Stimulated activated CD8-positive, alpha-beta memory T cell treated with anti-CD3 and anti-CD28 coated beads, Interleukin-4, amount 100 ng/mL, for 48 hours (primary cell): ENCODE measurements around the gene NRXN2.
A peak's percentile ranks its signal among the peaks of the same experiment; 100 is the strongest.
"Not testable (repeated sequence)": the region's sequence is repeated elsewhere in the genome, so short reads cannot be mapped to it uniquely, and the experiment has no call there.

Source experiments
- DNase-seq: peaks from one replicate; pipeline ENCODE4 v3.0.0-alpha.2; 2020

Gene NRXN2

DNA sequence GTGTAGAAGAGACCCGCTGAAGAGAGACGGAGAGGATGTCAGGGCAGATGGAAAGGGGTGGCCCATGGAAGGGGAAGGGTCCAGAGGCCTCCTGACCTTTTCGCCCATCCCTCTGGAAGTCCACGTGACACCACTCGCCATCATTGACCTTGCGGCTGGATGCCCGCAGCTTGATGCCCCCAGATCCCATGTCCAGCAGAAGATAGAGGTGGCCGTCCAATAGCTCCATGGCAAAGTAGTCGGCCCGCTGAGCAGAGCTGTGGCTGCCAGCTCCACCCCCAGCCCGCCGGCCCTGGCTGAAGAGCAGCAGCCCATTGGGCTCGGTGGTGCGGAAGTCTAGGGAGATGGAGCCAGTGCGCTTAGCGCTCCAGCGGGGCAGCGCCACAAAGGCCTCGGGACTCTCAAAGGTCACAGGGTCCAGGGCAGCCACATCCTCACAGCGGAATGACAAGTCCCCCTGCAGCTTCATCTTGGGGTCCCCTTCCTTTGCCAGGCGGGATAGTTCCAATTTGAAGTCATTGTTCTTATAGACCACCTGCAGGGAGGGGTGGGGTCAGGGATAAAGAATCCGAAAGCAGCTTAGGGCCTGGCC is 55.7 kb downstream of the NRXN2 start:
- DNase-seq, result no peak

DNA sequence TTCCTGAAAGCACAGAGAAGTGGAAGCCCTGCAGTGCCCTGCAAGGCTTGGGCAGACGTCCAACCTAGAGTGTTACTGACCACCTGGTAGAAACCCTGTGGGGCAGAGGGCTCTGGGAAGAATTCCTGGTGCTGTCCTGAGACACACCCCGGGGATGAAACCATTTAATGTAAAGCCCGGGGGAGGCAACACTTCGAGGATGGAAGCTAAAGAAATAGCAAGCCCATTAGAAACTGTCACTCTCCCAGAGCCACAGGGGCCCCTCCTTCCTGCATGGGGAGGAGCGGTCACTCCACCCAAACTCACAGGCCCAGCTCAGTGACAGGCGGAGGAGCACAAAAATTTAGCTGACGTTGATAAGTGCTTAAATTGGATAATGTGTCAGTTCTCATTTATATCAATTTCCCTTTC is 57.6 kb downstream of the NRXN2 start:
- no peak for DNase-seq

DNA sequence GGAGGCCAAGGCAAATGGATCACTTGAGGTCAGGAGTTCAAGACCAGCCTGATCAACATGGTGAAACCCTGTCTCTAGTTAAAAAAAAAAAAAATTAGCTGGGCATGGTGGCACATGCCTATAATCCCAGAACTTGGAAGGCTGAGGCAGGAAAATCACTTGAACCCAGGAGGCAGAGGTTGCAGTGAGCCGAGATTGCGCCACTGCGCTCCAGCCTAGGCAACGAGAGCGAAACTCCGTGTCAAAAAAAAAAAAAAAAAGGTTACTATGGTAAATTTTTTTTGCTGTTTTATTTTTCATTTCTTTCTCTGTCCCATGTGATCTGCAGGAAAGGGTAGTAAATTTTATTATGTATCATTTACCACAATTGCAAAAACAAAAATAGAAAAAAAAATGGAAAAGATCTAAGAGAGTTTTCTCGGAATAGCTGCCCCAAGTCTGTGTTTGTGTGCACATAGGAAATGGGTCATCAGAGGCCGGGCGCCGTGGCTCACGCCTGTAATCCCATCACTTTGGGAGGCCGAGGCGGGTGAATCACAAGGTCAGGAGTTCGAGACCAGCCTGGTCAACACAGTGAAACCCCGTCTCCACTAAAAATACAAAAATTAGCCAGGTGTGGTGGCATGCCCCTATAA is 58.6 kb downstream of the NRXN2 start:
- not testable (repeated sequence) for DNase-seq

DNA sequence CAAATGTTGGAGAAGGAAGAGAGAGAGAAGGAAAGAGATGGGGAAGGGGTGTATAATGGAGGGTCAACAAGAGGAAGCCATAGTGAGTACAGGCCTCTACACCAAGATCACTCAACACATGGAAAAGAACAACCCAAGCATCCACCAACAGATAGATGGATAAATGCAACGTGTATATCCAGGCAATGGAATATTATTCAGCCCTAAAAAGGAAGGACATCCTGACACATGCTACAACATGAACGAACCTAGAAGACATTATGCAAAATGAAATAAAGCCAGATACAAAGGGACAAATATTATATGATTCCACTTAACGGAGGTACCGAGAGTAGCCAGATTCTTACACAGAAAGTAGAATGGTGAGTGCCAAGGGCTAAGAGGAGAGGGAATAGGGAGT is 59.3 kb downstream of the NRXN2 start:
- DNase-seq, result no peak

DNA sequence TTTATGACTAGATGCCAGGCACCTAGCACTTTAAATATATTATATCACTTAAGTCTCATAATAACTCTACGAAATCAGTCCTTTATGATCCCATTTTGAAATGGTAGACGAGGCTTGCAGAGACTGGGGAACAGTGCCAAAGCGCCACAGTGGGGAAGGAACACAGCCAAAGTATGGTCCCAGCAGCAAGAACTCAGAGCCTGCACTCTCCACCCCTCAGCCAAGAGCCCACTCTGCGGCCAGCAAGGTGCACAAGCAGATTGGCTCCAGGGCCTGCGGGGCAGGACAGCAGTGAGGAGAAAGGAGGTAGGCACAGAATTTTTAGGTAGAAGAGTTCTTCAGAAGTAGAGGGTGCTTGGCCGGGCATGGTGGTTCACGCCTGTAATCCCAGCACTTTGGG is 61.4 kb downstream of the NRXN2 start:
- DNase-seq, result no peak

DNA sequence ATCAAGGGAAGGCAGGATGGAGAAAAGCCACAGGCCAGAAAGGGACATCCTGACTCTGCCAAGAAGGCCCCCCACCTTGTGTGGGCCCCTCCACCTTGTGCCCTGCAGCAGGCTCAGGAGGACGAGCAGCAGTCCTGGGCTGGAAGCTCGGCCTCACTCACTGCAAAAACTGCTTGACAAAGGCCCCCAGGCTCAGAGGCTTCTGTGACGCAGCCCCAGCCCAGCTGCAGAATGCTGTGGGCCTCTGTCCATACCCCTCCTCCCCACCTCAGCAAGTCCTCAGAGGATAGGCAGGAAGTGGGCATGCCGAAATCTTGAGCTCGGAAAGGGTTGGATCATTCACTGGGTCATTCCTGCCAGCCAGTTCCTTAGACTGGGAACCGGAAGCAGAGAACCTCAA is 61.9 kb downstream of the NRXN2 start:
- DNase-seq, result no peak

DNA sequence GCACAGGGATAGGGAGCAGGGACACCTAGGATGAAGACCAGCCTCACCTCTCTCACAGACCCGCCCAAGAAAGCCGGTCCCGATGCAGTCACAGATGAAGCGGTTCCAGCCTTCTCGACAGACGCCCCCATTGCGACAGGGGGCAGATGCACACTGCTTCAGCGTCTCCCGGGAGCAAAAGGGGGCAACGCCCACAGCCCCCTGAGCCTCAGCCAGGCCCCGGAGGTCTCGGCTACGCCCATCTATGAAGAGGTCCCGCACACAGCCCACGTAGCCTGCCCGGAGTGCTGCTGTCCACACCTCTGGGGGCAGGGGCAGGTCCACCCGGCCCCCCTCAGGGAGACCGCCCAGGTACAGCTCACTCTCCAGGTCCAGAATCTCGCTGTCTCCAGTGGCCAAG is 62.3 kb downstream of the NRXN2 start:
- no peak for DNase-seq

DNA sequence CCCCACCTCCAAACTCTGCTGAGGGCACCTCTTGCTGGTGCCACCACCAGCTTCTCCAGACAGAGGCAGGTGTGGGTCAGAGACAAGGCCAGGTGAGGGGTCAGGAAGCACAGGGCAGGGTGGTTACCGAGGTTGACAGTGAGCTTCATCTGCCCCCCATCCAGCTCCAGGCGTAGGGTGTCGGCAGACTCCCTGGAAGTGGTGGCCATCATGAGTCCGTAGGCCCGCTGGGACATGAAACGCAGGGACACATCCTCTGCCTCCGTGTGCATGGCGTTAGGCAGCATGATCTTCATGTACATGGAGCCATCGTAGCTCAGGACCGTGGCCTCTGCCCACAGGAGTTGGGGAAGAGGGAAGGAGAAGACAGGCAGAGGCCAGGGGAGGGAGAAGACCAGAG is 62.8 kb downstream of the NRXN2 start:
- DNase-seq, result no peak

DNA sequence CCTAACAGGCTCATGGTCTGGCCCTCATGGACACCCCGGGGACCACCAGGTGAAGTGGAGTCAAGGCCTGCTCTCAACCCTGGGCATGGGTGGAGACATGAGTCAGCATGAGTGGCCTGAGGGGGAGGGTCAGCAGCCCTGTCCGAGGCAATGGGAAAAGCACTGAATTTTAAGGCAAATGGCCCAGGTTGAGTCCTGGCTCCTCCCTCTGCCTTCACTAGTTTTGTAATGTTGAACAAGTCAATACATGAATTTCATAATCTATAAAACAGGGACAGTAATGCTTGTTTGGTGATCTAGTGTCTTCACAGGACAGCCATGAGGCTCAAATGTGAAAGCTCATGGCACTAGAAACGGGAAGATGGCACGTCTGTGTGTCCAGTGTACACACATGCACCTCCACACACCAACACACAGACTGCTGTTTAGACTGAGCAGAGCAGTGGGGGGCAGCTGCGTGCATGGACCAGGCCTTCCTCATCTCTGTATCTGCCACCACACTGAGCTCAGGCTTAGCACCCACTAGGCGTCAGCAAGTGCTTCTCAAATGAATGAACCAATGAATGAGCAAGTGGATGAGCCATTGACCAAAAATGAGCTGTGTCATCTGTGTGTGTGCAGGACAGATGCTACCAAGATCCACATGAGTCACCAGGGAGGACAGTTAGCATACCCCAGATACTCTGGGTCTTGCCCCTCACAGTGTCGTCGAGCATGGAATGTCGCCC is 63.4 kb downstream of the NRXN2 start:
- no peak for DNase-seq

DNA sequence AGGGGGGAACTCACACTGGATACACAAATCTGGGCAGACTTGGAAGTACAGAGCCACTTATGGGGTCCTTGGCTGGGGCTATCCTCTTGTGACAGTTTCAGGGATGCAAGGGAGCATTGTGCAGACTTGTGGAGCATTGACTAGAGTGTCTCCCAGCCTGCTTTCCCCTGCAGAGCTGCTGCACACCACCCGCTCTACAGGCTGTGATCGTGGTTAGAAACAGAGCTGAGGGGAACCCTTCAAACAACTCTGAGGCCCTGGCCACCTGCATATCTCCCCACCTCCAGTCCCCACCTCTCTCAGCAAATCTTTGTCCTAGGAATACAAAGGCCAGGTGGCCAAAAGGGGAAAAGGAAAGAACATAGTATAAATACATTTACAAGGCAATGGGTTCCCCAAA is 64.7 kb downstream of the NRXN2 start:
- DNase-seq, result no peak

DNA sequence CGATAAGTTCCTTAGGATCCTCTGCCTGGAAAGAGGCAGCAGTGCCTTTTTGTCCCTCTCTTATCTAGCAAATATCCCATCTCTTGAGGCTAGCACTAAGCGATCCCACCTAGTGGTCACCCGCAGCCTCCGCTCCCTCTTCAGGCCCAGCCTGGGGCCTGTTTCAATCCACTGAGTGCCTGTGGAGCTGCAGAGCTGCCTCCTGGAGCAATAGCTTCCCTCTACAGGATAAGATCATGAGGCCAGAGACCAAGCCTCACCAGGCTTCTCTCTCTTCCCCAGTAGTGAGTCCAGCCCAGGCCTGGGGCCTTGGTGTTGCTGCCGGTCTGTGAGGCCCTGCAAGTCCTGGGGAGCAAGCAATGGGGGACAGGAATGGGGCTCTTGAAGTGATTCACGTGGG is 66.1 kb downstream of the NRXN2 start:
- DNase-seq, result no peak

DNA sequence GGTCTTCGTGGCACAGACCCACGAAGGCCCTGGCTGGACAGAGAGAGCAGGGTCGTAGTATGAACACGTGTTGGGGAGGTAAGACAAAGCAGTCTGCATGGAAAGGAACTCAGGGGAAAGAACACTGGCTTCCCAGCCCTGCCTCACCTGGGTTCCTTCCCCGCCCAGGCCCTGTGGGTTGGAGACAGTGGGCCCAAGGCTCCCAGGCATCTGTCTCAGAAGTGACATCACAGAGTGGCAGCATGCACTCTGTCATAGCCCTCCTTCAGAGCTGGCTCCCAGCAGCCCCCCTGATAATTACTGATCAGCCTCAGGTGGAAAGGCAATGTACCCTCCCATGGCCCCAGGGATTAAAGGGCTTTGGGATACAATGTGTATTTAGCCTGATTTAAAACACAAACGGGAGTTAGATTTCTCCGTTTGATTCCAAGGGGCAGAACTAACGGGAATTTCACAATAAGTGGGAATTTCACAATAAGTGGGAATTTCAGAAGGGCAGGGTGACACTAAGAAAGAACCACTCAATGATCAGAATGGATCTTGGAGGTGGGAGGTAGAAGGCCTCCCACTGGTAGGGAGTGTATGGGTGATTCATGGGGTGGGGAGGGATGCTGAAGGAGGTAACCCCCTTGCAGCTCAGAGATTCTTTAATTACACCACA is 66.9 kb downstream of the NRXN2 start:
- DNase-seq, result no peak

DNA sequence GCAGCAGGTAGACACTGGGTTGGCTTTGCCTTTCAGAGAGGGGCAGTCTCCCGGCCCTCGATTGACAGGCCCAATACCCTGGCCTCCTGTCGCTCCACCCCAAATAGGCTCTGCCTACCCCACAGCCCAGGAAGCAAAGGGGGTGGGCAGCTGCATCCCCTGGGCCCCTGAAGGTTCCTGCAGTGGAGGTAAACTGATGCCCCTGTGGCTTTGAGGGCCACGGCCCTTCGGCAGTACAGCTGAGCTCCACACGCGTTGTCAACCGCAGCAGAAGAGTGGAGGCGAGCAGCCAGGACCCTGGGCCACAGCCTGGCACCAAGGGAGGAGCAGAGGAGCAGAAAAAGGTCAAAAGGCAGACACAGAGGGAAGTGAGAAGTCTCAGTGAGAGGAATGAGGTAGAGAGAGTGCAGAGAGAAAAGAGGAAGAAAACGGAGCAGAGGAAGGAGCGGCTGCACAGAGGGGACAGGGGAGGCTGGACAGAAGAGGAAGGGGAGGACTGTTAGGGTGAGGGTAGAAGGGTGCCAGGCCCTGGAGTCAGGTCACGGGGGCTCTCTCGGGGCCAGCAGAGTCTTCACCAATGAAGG is 67.9 kb downstream of the NRXN2 start:
- no peak for DNase-seq

DNA sequence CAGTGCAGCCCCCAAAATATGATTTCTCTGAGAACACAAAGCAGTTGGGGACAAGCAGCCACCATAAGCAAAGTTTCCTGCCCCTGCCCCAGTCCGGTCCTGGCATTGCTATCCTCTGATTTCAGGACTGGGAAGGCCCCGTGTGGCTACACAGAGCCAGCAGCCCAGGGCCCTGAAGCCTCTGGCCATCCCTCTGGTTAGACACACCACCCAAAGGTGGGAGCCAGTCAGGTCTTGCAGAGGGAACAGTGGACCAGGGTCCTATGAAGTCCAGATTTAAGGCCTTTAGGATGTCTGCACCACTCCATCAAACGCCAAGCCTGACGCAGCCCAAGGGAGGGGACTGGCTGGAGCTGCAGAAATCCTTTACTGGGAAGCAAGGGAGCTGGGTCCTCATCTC is 68.6 kb downstream of the NRXN2 start:
- DNase-seq, result no peak

DNA sequence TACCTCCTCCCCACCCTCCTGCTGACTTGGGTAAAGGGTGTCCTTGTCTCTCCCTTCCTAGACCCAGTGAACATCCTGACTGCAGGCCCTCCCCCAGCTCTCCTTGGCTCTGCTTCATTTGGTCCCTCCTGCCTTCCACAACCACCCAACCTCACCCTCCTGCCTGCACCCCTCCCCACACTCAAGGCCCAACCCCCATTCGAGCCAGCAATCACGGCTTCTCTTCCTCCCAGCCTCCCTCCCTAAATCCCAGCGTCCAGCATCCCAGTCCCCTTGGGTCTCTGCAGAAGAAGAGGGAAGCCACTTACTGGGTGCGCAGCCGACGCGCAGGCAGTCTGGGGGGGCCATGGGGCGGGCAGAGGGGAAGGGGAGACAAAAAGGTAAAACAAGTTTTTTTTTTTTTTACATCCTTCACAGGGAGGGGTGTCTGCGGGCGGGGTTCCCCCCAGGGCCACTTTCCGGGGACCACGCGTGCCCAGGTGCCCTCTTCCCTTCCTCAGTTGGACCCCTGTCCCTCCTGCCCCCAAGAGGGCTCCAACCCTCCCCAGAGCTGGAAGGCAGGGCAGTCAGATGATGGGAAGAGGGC is 69.5 kb downstream of the NRXN2 start:
- no peak for DNase-seq

DNA sequence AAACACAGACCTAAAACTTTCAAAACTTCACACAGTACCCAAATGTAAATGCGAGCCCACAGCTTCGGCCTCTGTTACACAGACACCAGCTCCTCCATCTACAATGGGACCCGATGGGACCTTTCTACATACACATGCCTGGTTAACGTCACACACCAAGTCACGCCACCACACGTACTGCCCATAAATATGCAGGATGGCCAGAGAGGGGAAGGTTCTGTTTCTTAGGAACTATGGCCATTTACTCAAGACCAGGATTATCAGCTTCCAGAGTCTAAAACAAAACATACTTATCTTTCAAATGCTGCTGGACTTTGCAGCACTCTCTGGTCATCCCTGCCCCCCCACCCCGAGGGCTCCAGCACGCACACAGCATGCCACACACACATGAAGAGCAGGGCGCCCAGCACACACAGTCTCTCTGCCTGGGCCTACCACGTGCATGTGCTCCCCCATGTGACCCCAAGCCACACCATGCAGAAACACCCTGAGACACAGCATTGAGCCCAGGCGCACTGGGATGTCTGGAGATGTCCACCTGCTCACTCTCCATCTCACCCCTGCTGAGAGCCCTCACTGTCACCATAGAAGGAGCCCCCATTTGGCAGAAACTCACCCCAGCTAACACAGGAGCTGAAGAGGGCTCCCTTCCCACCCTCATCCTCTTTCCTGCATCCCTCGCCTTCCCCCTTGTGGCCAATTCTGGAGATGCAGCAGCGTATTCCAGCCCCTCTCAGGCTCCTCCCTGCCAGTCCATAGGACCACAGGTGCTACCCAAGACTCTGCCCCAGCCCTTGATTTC is 70.2 kb downstream of the NRXN2 start:
- DNase-seq, result peak; percentile 93

DNA sequence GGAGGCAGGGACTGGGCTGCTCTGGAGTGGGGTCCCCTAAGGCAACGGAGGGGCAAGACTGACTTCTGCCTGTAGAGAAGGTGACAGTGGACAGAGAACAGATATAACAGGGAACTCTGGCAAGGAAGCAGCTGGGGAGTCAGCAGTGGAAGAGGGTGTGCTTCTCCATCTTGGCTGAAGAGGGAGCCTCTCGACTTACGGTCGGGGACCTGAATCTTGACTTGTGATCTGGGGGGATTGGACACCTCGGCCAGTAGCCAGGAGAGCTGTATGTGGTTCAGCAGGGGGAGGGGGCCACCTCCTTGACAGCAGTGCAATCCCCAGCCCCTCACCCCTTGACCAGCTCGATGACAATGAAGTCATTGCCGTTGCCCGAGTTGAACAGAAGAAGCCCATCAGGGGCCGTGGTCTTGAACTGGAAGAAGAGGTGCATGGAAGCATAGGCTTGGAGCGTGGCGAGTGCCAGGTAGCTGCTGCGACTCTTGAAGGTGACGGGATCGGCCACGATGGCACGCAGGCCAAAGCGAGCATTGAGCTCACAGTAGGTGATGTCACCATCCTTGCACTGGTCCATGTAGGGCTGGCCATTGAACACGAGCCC is 72.0 kb downstream of the NRXN2 start:
- no peak for DNase-seq

DNA sequence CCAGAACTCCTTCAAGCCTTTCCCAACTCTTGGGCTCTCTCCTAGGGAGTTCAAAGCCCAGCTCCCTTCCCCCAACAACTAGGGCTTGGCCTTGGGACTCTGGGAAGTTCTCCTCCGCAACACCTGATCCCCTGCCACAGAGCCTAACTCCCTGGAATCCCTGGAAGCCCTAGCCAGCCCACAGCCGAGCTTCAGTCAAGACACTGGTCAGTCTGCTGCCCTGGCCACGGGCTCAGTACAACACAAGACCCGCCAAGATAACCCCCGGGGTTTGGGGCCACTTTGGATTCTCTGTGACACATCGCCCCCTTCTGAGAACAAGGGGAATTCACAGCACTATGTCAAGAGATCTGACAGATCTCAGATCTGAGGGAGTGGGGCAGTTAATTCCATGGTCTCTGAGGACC is 73.7 kb downstream of the NRXN2 start:
- no peak for DNase-seq

DNA sequence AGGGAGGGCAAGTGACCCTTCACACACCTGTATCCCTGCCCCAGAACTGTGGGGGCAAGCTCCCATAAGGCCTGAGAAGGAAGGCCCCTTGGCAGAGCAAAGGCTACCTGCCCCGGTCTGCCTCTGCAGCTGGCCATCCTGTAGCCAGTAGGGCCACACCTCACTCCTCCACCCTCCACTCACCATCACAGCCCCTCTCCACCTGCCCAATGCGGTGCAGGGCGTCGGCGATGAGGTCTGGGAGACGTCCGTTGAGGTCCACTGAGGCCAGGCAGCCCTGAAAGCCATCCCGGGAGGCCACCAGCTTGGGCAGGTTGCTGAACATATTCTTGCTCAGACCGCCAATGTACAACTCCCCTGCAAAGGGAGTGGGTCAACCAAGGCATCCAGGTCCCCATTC is 74.4 kb downstream of the NRXN2 start:
- no peak for DNase-seq

DNA sequence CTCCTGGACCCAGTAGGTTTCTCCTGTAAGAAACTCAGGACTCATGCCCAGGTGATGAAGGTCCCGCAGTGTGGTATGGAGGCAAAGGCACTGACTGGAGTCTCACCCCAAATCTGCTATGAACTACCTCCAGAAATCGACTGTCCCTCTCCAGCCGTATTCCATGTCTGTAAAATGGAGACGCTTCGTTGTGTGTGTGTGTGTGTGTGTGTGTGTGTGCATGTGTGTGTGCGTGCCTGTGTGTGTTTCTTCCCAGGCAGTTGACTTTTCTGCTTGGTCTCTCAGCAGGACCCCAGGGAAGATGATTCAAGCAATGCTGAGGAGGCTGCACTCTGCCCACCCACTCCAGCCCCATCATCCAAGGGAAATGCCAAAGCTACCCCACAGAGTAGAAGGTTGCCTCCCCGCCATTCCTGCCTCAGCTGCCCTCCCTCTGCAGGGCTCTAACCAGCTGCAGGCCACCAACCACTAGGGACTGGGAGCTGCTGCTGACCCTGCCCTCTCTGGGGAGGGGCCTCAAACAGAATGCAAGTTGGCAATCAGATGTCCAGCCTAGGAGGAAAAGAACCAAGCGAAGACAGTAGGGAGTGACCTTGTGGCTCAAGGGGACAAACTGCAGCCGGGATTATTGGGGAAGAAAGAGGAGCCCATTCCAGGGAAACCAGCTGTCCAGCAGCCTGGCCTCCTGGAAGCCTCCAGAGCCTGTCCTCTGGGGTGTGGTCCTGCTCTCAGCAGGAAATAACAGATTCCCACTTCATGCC is 75.8 kb downstream of the NRXN2 start:
- DNase-seq, result no peak

DNA sequence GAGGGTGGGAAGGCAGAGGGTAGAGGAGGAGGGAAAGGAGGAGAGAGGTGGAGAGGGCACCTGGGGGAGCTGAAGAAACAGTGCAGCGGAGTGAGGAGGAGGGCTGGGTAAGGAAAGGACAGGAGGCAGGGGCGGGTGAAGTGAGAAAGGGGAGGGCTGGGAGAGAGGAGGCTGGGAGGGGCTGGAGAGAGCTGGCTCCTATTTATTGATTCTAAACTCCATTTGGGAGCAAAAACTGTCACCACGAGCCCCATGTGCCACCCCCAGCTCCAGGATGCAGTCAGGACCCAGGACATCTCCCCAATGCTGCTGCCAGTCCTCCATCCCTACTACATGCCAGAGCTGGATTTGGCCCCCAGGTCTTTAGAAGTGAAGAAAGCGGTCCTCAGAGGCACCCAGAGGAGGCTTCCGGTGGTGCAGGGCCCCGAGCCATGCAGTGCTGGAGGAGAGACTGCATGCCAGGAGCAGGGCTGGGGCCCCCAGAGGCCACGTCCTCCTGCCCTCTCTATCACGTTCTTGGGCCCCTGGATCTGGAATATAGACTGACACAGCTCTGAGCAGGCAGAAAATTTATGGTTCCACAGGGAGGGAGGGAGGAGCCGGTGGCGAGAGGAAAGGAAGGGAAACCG is 78.2 kb downstream of the NRXN2 start:
- DNase-seq, result no peak
